Endothelial cell of umbilical vein (primary cell): Measurements from ENCODE around the gene B3GALNT2. TPM values are rescaled to one million over a fixed set of nuclear protein-coding genes. Genes with fewer than 3 reads are reported as not detected.
A peak's percentile ranks its signal among the peaks of the same experiment; 100 is the strongest.

Source experiments
- Bru-seq: library from RNA; stranded (reverse); fragments of 400-500 nt; gene quantifications from one replicate; lab custom pipeline; 2021; lab: Mats Ljungman, UMichigan
- BruChase-seq, 2 experiments: library from RNA; stranded (reverse); fragments of 400-500 nt; gene quantifications; one replicate each; lab custom pipeline; 2021; lab: Mats Ljungman, UMichigan
- BruUV-seq: library from RNA; stranded (reverse); fragments of 400-500 nt; replicated peaks from 2 replicates; lab custom pipeline; 2021; lab: Mats Ljungman, UMichigan
- CTCF ChIA-PET: fragments of 300-600, 350-600 bp; sonication (Branson Sonifier 250); formaldehyde crosslinking; loops from one replicate; lab custom pipeline; 2021; ENCODE audit warnings: antibody characterized with exemption, inconsistent platforms; lab: Charles Lee
- POLR2A ChIA-PET: fragments of 300-600, 350-600 bp; sonication (Branson Sonifier 250); formaldehyde crosslinking; loops from one replicate; lab custom pipeline; 2021; ENCODE audit warnings: antibody characterized with exemption, inconsistent platforms; lab: Charles Lee
- DNase-seq: peaks from one replicate; pipeline ENCODE4 v3.0.0-alpha.2; 2011; ENCODE audit warnings: low read depth, low spot score
- FAIRE-seq: peaks from 2 replicates; lab custom pipeline; 2011; peaks lifted over from hg19 to GRCh38; lab: Jason Lieb, UNC
- H2AFZ ChIP-seq: 2 replicates; pipeline ENCODE4 v1.6.0; 2012; ENCODE audit warnings: low read depth, low read length, control low read depth, inconsistent platforms
- H3K27ac ChIP-seq: 2 replicates; pipeline ENCODE4 v1.5.1; 2011; ENCODE audit warnings: low read depth, mild to moderate bottlenecking, control low read depth, low read length, moderate library complexity; ENCODE audit not compliant: insufficient read depth
- H3K27me3 ChIP-seq, 2 experiments: 2 replicates each; pipeline versions ENCODE4 v1.6.0 to v1.6.1; 2011; ENCODE audit warnings: low read length in 2 of 2, mixed read lengths in 1 of 2; ENCODE audit not compliant: control insufficient read depth in 2 of 2, insufficient read depth in 2 of 2
- H3K36me3 ChIP-seq, 2 experiments: 2 replicates in 1 of 2; 3 replicates in 1 of 2; pipeline ENCODE4 v1.5.1; 2011; ENCODE audit warnings: low read length in 2 of 2, mild to moderate bottlenecking in 1 of 2, moderate library complexity in 1 of 2; ENCODE audit not compliant: control insufficient read depth in 2 of 2, insufficient read depth in 2 of 2; ENCODE audit errors: extremely low read depth in 1 of 2
- H3K4me1 ChIP-seq: 3 replicates; pipeline ENCODE4 v1.5.1; 2011; ENCODE audit warnings: mild to moderate bottlenecking, low read length; ENCODE audit not compliant: control insufficient read depth, insufficient read depth; ENCODE audit errors: extremely low read depth
- H3K4me2 ChIP-seq: 2 replicates; pipeline ENCODE4 v1.6.1; 2011; ENCODE audit warnings: low read length, control low read depth, mixed read lengths; ENCODE audit not compliant: insufficient read depth
- H3K4me3 ChIP-seq, 3 experiments: fragments of 200-600 bp in 1 of 3; sonication (generic), shearing (Covaris generic) in 1 of 3; replicated peaks in 1 of 3; 2 replicates each; pipeline ENCODE4 v1.5.1; 2011 to 2016; ENCODE audit warnings: control low read depth in 3 of 3, low read length in 3 of 3, mild to moderate bottlenecking in 2 of 3, inconsistent platforms in 1 of 3, low read depth in 1 of 3, moderate library complexity in 1 of 3; ENCODE audit not compliant: insufficient read depth in 1 of 3
- H3K79me2 ChIP-seq: 2 replicates; pipeline ENCODE4 v1.6.0; 2012; ENCODE audit warnings: low read length, inconsistent platforms; ENCODE audit not compliant: control insufficient read depth, insufficient read depth
- H3K9ac ChIP-seq: replicated peaks from 2 replicates; pipeline ENCODE3; 2011; ENCODE audit warnings: low read length, control low read depth; ENCODE audit not compliant: insufficient read depth; ENCODE audit errors: extremely low read depth
- H3K9me1 ChIP-seq: replicated peaks from 3 replicates; pipeline ENCODE4 v1.6.0; 2011; ENCODE audit warnings: mild to moderate bottlenecking, low read length; ENCODE audit not compliant: control insufficient read depth, insufficient read depth; ENCODE audit errors: extremely low read depth
- H3K9me3 ChIP-seq: replicated peaks from 2 replicates; pipeline ENCODE4 v1.5.1; 2012; ENCODE audit warnings: low read length, inconsistent platforms; ENCODE audit not compliant: control insufficient read depth, insufficient read depth
- H4K20me1 ChIP-seq: replicated peaks from 2 replicates; pipeline ENCODE3; 2011; ENCODE audit warnings: mild to moderate bottlenecking, low read length; ENCODE audit not compliant: control insufficient read depth, insufficient read depth; ENCODE audit errors: extremely low read depth
- CTCF ChIP-seq, 2 donors: IDR thresholded peaks; 1 replicate in 1 of 2; 2 replicates in 1 of 2; pipeline ENCODE4 v1.5.1; 2011; ENCODE audit warnings: low read length in 2 of 2, mild to moderate bottlenecking in 2 of 2, moderate library complexity in 2 of 2, control low read depth in 1 of 2, inconsistent platforms in 1 of 2, low read depth in 1 of 2; ENCODE audit not compliant: insufficient read depth in 1 of 2; ENCODE audit errors: extremely low read depth in 1 of 2
- JUN ChIP-seq: IDR thresholded peaks from 2 replicates; pipeline ENCODE4 v1.6.1; 2011; ENCODE audit warnings: borderline replicate concordance, low read depth; ENCODE audit not compliant: insufficient read length, insufficient read depth
- MAX ChIP-seq: IDR thresholded peaks from 2 replicates; pipeline ENCODE4 v1.6.1; 2011; ENCODE audit not compliant: insufficient read depth, insufficient read length
- POLR2A ChIP-seq: IDR thresholded peaks from 2 replicates; pipeline ENCODE4 v1.6.1; 2012; ENCODE audit warnings: low read depth, mild to moderate bottlenecking, control low read depth, low read length
- POLR2AphosphoS5 ChIP-seq: IDR thresholded peaks from 2 replicates; pipeline ENCODE4 v1.6.1; 2012; ENCODE audit warnings: low read depth, mild to moderate bottlenecking, control low read depth, low read length, moderate library complexity; ENCODE audit not compliant: insufficient read depth
- dilution Hi-C: fragments of 300-500 bp; cut with MboI; formaldehyde crosslinking; loops from one replicate; pipeline ENCODE4 v1.15.0; 2019; ENCODE audit warnings: low sequenced_read_pairs; ENCODE audit not compliant: extremely low pct_ligation_motif_present
- intact Hi-C: fragments of 100-400 bp; cut with micrococcal nuclease; formaldehyde crosslinking; loops from one replicate; pipeline ENCODE4 v1.10.0; 2022
- long read RNA-seq: library from polyadenylated mRNA; stranded (forward); transcript quantifications from one replicate; pipeline ENCODE4 v2.0.0, GENCODE V29; 2021
- polyA minus RNA-seq, 3 experiments: library from RNA; depleted of rRNA, polyadenylated mRNA; stranded (reverse); fragments of >200 nt; gene quantifications; 1 replicate in 1 of 3; 2 replicates in 2 of 3; pipeline ENCODE4 v1.2.3, GENCODE V29; 2011
- polyA plus RNA-seq, 4 experiments: library from polyadenylated mRNA; depleted of rRNA in 3 of 4; stranded (reverse) in 3 of 4; unstranded in 1 of 4; fragments of >200 nt; gene quantifications; 2 replicates each; pipeline versions ENCODE4 v1.2.1 to v1.2.3, GENCODE V29; 2011 to 2012; ENCODE audit warnings: missing spikeins in 1 of 4
- total RNA-seq: library from RNA; stranded (reverse); gene quantifications from 2 replicates; pipeline ENCODE4 v1.2.3, GENCODE V29; 2021

The B3GALNT2 gene
- 30.0 and 32.2 TPM in 2 replicates for total RNA-seq
- polyA plus RNA-seq = 8.7 and 12.0 TPM in 2 replicates
- 10.3 and 11.9 TPM in 2 replicates for polyA plus RNA-seq (2011; cell fraction: cytosol; rRNA removed)
- polyA plus RNA-seq (2011; cell fraction: nucleus; rRNA removed) = 23.7 and 24.0 TPM in 2 replicates
- polyA plus RNA-seq (2012) = 15.6 and 17.8 TPM in 2 replicates
- 38.1 and 50.6 TPM in 2 replicates for polyA minus RNA-seq
- 35.1 TPM for polyA minus RNA-seq (2011; cell fraction: cytosol; rRNA and poly(A)+ RNA removed)
- polyA minus RNA-seq (2011; cell fraction: nucleus; rRNA and poly(A)+ RNA removed) = 35.3 and 37.4 TPM in 2 replicates
- Bru-seq, nascent RNA = percentile 75 among the genes with signal in this experiment
- percentile 77 among the genes with signal in this experiment for BruChase-seq, experiment 1, labeled RNA remaining after a 6-hour chase
- BruChase-seq, experiment 2, labeled RNA remaining after a 2-hour chase = percentile 78 among the genes with signal in this experiment
- long read RNA-seq, transcript B3GALNT2-202 (12 exons, 2,015 nt) = major isoform, 21 of 47 reads
- long read RNA-seq, partial matches to known transcripts = 6 of 47 reads
- long read RNA-seq, other reads (novel, unspliced or antisense) = 20 of 47 reads

DNA sequence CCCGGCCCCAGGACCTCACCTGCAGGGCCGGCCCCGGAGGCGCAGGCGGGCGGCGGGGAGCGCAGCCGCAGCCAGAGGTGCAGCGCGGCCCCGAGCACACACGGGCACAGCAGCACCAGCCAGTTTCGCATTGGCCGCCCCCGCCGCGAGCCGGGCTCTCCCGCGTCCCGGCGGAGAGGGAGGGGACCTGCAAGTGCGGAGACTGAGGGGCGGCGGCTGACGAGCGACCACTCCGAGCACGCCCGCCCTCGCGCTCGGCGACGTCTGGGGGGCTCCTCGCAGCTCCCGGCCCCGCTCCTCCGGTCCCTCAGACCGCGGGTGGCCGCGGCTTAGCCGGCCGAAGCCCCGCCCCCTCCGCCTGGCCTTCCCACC lies at the start of gene B3GALNT2:
TSS of gene B3GALNT2 (minus strand) at position 331 of the 372 bp plus-strand sequence. CDS start at position 131, 200 bp downstream.
- Histone ChIP-seq H3K27ac (peak within 1 kb of the TSS; percentile 79), H3K9me1 (no peaks in the 10 kb centered on the region), H3K36me3 (no peaks in the 10 kb centered on the region), H3K27me3 (no peaks in the 10 kb centered on the region), H3K4me1 (peaks cover 9% of the 10 kb centered on the region), H3K79me2 (peaks cover 45% of the 10 kb centered on the region), H2AFZ (peak within 1 kb of the TSS; percentile 80), H3K9ac (peak within 1 kb of the TSS; percentile 87), H4K20me1 (no peaks in the 10 kb centered on the region), H3K4me2 (peak within 1 kb of the TSS; percentile 80), H3K4me3 (peak within 1 kb of the TSS; percentile 80 to 97 (median 91)), H3K9me3 (no peaks in the 10 kb centered on the region)
- intact Hi-C loops (loop anchor here (1.0 to 10.0 kb wide), 12 partner anchors 175 to 1100 kb away; partner anchors contain the start of genes ARID4B, ERO1B, GGPS1 and HEATR1), dilution Hi-C loops (no loop called here)
- TF ChIP-seq POLR2A (peak; percentile 28), MAX (no peak), POLR2AphosphoS5 (peak; percentile 77), JUN (no peak)
- DNase-seq (no peak), FAIRE-seq (no peak)
- no TSS peak for BruUV-seq
- CTCF ChIA-PET = interaction anchor here (0.6 to 3.3 kb wide), 20 partner anchors 9 to 480 kb away, joined by 3 to 17 read pairs (median 4); no protein-coding TSS in a partner anchor
- POLR2A ChIA-PET = interaction anchor here (0.8 to 1.0 kb wide), 3 partner anchors 10 to 468 kb away, joined by 3 read pairs; partner anchors contain the start of gene GGPS1

DNA sequence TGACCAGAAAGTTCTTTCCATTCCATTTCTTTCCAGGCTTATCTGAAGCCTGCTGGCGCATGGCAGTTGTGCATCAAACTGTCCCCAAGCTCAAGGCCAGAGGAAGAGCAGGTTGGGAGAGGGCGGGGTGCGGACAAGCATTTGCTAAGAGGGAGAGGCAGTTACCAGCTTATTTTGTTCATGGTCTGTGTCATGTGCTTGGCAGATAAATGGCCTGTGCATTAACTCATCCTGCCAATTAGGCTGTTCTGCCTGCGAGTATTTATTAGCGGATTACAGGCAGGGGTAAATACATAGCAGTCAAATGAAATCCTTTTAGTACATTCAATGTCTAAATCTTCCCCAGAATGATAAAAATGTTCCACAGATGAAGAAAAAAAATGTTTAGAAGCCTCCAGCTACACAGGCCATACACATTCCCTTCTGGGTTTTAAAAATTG lies 48.9 kb upstream of the B3GALNT2 start:
- Histone ChIP-seq H3K36me3 (no peaks in the 10 kb centered on the region), H3K27me3 (no peaks in the 10 kb centered on the region), H3K4me2 (no peak overlapping the region), H3K4me1 (no peaks in the 10 kb centered on the region), H3K4me3 (no peak overlapping the region), H4K20me1 (no peaks in the 10 kb centered on the region), H3K9ac (no peak overlapping the region), H3K9me1 (no peaks in the 10 kb centered on the region), H3K27ac (no peak overlapping the region), H3K79me2 (no peaks in the 10 kb centered on the region), H2AFZ (no peak overlapping the region), H3K9me3 (no peaks in the 10 kb centered on the region)
- no peak for FAIRE-seq
- no peak for DNase-seq
- ChIA-PET CTCF (interaction anchor here (1.5 kb wide), 1 partner anchor 48 kb away, joined by 5 read pairs; no protein-coding TSS in a partner anchor), POLR2A (no interaction called here)
- dilution Hi-C loops (no loop called here), intact Hi-C loops (no loop called here)
- BruUV-seq = no TSS peak
- TF ChIP-seq CTCF (IDR thresholded peaks at IDR 0.05; ENCODE audit: extremely low read depth in 1 of 2, insufficient read depth in 1 of 2, low read depth in 1 of 2, low read length in 2 of 2) = no peak
- no peak for TF ChIP-seq MAX
- no peak for TF ChIP-seq POLR2AphosphoS5
